ENCODE data around the gene ABLIM1.

The ABLIM1 gene

DNA sequence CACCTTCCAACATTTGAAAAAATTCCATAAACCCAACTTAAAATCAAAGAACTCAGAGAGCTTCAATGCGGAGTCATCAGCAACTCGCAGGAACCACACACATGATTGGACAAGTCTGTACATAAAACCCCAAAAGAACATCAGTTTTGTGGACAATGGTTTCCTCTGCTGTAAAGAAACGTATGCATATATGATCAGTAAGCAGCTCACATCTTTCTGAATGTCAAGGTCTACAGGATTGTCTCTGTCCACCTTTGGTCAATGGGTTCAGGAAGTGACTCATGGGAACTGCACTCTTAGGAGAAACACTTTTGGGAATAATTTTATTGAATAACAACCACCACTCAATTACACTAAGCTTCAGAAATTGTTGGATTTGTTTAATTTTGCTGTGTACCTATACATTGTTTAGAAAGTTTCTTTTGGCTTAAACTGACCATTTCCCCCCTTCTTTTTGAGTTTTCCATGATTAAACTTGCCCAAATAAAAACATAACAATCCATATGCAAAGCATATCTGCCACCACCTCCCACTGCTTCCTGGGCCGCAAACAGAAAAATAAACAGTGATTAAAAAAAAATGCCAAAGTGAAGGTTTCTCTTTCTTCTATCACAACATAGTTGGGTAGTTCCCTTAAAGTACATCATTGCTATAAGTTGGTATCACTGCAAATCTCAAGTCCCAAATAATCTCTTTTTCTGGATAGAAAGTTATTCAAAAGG lies 226.5 kb downstream of the ABLIM1 start:
- H3K36me3 ChIP-seq (ENCODE audit: control insufficient read depth, insufficient read depth, low read length) = peaks cover 29% of the 10 kb centered on the region
- no peaks in the 10 kb centered on the region for H3K9me3 ChIP-seq (ENCODE audit: control insufficient read depth, low read length)
- no peak overlapping the region for H3K4me3 ChIP-seq (ENCODE audit: insufficient read depth, low read depth, low read length, poor library complexity, severe bottlenecking)
- no peak overlapping the region for H3K27ac ChIP-seq (ENCODE audit: insufficient read depth, low read length, poor library complexity, severe bottlenecking)
- DNase-seq = no peak
- no peaks in the 10 kb centered on the region for H3K27me3 ChIP-seq (replicated peaks; ENCODE audit: control insufficient read depth, insufficient read depth, low read length, poor library complexity, severe bottlenecking)
- H3K4me1 ChIP-seq (ENCODE audit: control insufficient read depth, insufficient read depth, low read length, poor library complexity, severe bottlenecking) = no peaks in the 10 kb centered on the region

DNA sequence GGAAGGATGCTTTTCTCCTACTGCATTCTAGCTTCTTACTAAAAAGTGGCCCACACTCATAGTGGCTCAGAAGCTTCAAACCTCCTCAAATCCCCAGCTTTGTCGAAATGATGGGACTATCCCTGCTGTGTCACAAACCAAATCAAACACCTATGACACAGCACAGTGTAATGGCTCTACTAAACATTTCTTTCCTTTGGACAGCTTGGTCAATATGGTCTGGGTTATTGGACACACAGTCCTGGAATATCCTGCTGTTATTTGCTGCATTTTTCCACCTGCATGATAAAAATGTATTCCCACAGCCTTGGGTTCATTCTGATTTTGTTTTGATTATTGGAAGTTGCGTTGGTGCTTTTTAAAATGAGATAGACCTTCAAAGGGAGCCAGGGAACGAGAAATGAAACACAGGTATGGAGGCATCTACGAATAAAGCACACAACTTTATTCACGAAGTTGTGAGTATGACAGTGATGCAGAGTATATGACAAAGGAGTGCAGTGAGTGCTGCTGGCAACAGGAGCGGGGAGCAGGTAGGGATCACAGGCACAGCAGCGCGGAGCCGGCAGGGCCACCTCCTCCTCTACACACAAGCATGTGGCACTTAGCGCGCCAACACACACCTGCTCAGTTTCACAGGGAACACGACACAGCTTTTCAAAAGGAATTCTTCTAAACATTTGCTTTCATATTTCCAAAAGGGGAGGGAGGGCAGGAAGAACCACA lies 227.2 kb downstream of the ABLIM1 start:
- Histone ChIP-seq H3K9me3 (ENCODE audit: control insufficient read depth, low read length) (no peaks in the 10 kb centered on the region), H3K27me3 (replicated peaks; ENCODE audit: control insufficient read depth, insufficient read depth, low read length, poor library complexity, severe bottlenecking) (no peaks in the 10 kb centered on the region), H3K36me3 (ENCODE audit: control insufficient read depth, insufficient read depth, low read length) (peaks cover 21% of the 10 kb centered on the region), H3K4me1 (ENCODE audit: control insufficient read depth, insufficient read depth, low read length, poor library complexity, severe bottlenecking) (no peaks in the 10 kb centered on the region), H3K4me3 (ENCODE audit: insufficient read depth, low read depth, low read length, poor library complexity, severe bottlenecking) (no peak overlapping the region), H3K27ac (ENCODE audit: insufficient read depth, low read length, poor library complexity, severe bottlenecking) (no peak overlapping the region)
- no peak for DNase-seq

DNA sequence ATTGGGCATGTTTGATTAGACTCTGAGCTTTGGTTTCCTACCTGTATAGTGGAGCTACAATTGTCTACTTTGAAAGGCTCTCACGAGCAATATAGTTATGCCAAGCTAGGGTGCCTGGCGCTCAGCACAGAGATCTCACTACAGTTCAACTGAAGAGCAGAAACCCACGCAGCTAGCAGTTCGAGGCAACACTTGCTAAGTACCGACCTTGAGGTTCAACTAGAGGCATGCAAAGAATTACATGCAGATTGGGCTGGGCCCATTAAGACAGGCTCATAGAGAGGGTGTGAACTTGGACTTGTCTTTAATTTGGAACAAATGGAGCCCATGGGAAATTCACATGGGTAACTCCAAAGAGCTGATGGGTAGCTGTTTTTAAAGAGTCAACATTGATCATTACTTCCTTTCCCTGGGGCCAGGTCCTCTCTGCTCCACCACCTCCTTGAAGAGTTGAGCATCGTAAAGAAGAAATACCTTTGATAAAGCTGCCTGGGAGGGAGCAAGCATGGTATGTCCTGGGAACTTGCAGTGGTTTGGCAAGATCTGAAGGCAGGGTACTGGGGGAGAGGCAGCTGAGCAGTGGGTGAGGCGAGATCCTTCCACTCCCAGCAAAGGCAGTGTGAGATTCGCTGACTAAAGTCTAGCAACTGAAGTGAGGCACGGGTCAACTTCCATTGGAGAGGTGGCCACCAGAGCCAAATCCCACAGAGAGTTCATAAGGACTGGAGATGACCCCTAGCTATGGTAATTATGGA lies 228.3 kb downstream of the ABLIM1 start:
- no peak overlapping the region for H3K4me3 ChIP-seq (ENCODE audit: insufficient read depth, low read depth, low read length, poor library complexity, severe bottlenecking)
- no peaks in the 10 kb centered on the region for H3K4me1 ChIP-seq (ENCODE audit: control insufficient read depth, insufficient read depth, low read length, poor library complexity, severe bottlenecking)
- no peak for DNase-seq
- H3K27ac ChIP-seq (ENCODE audit: insufficient read depth, low read length, poor library complexity, severe bottlenecking) = no peak overlapping the region
- no peaks in the 10 kb centered on the region for H3K27me3 ChIP-seq (replicated peaks; ENCODE audit: control insufficient read depth, insufficient read depth, low read length, poor library complexity, severe bottlenecking)
- peaks cover 11% of the 10 kb centered on the region for H3K36me3 ChIP-seq (ENCODE audit: control insufficient read depth, insufficient read depth, low read length)
- H3K9me3 ChIP-seq (ENCODE audit: control insufficient read depth, low read length) = no peaks in the 10 kb centered on the region

DNA sequence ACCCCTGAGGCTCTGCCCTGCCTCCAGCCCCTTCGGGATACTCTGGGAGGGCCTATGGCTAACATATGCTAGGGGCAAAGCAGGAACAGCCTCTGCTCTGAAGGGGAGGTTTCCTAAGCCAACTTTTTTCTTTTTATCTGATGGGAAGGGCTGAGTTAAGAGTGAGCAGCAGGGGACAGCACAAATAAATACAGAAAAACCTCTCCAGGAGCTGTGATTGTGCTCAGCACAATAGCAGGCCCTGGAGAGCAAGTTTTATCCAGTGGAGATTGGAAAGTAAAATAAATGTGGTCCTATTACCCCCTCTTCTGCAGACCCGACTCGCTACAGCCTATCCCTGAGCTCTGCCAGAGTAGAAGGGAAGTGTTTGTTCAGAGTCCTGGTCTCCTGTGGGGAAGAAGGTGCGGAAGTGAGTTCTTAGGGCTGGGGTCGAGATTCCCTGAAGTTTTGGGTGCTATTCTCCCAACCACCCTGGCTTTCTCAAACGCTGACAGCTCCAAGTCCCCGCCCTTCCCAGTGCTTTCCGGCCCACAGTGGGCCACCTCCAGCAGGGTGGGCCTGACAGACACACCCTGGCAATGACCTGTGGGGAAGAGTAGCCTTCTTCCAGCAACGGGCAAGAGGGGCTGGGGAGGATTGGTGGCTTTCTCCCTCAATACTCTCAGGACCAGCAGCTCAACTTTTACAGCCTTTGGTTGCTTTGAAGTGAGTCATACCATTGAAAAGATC lies 230.8 kb downstream of the ABLIM1 start:
- Histone ChIP-seq H3K36me3 (ENCODE audit: control insufficient read depth, insufficient read depth, low read length) (no peaks in the 10 kb centered on the region), H3K9me3 (ENCODE audit: control insufficient read depth, low read length) (no peaks in the 10 kb centered on the region), H3K27ac (ENCODE audit: insufficient read depth, low read length, poor library complexity, severe bottlenecking) (no peak overlapping the region), H3K4me3 (ENCODE audit: insufficient read depth, low read depth, low read length, poor library complexity, severe bottlenecking) (no peak overlapping the region), H3K4me1 (ENCODE audit: control insufficient read depth, insufficient read depth, low read length, poor library complexity, severe bottlenecking) (no peaks in the 10 kb centered on the region), H3K27me3 (replicated peaks; ENCODE audit: control insufficient read depth, insufficient read depth, low read length, poor library complexity, severe bottlenecking) (no peaks in the 10 kb centered on the region)
- no peak for DNase-seq

DNA sequence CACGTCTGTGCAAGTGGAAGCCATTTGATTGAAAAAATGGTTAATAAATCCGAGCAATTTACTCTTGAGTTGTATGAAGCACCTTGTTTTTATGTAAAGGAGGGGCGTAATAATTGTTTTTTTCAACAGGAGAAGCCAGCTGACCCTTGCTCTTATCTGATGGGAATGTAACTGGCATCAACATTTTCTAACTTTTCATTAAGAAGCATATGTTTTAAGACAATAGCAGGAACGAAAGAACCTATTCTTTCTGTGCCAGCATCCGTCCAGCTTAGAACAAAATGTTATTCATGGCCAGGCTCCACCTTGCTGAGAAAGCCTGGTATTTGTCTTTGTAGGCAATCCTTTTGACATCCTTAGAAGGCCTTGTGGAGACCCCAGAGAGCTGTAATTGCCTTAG lies 231.6 kb downstream of the ABLIM1 start:
- H3K9me3 ChIP-seq (ENCODE audit: control insufficient read depth, low read length) = no peaks in the 10 kb centered on the region
- H3K36me3 ChIP-seq (ENCODE audit: control insufficient read depth, insufficient read depth, low read length) = no peaks in the 10 kb centered on the region
- H3K4me1 ChIP-seq (ENCODE audit: control insufficient read depth, insufficient read depth, low read length, poor library complexity, severe bottlenecking) = no peaks in the 10 kb centered on the region
- no peak for DNase-seq
- no peak overlapping the region for H3K27ac ChIP-seq (ENCODE audit: insufficient read depth, low read length, poor library complexity, severe bottlenecking)
- no peak overlapping the region for H3K4me3 ChIP-seq (ENCODE audit: insufficient read depth, low read depth, low read length, poor library complexity, severe bottlenecking)
- H3K27me3 ChIP-seq (replicated peaks; ENCODE audit: control insufficient read depth, insufficient read depth, low read length, poor library complexity, severe bottlenecking) = no peaks in the 10 kb centered on the region

DNA sequence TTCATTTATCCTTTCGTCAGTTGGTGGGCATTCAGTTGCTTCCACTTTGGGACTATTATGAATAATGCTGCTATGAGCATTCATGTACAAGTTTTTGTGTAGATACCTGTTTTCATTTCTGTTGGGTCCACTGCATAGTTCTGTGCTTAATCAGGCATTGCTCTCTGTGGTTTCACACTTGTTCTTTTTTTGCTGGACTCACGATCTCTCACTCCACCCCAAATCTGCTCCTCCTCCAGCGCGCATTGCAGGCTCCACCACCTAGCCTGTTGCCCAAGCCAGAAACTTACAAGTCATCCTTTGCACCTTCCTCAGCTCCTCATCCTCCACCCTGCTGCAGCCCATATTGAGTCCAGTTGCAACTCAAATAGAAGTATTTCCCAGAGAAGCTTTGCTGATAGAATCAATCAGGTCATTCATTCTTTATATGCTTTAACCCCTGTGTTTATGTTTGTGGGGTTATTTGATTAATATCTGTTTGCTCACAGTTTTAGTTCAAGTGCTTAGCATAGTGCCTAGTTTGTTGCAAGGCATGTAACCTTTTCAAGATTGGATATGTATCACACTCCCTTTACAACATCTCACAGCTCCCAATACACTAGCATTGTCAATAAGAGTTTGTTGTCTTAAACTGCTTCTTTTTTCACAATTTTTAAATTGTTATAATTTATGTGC lies 237.1 kb downstream of the ABLIM1 start:
- no peak for DNase-seq
- H3K4me3 ChIP-seq (ENCODE audit: insufficient read depth, low read depth, low read length, poor library complexity, severe bottlenecking) = no peak overlapping the region

DNA sequence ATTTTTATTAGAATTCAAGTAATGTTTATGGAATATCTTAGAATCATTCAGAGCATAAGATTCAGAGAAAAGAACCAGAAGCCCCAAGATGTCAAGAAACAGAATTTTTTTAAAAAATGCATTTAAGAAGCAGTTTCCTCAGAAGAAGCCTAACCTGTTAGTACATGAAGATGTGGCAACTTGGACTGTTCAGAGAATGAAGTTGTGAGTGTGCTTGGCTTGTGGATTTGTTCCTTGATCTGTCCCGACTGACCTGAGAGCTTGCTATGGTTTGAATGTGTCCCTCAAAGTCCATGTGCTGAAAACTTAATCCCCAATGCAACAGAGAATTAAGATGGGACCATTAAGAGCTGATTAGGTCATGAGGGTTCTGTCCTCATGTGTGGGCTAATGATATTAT lies 240.0 kb downstream of the ABLIM1 start:
- H3K9me3 ChIP-seq (ENCODE audit: control insufficient read depth, low read length) = no peaks in the 10 kb centered on the region
- no peaks in the 10 kb centered on the region for H3K4me1 ChIP-seq (ENCODE audit: control insufficient read depth, insufficient read depth, low read length, poor library complexity, severe bottlenecking)
- no peak for DNase-seq

More for the DNA sequence above, 237.1 kb downstream of the ABLIM1 start:
- Histone ChIP-seq H3K36me3 (ENCODE audit: control insufficient read depth, insufficient read depth, low read length) (no peaks in the 10 kb centered on the region), H3K9me3 (ENCODE audit: control insufficient read depth, low read length) (no peaks in the 10 kb centered on the region), H3K4me1 (ENCODE audit: control insufficient read depth, insufficient read depth, low read length, poor library complexity, severe bottlenecking) (no peaks in the 10 kb centered on the region), H3K27ac (ENCODE audit: insufficient read depth, low read length, poor library complexity, severe bottlenecking) (no peak overlapping the region), H3K27me3 (replicated peaks; ENCODE audit: control insufficient read depth, insufficient read depth, low read length, poor library complexity, severe bottlenecking) (no peaks in the 10 kb centered on the region)

DNA sequence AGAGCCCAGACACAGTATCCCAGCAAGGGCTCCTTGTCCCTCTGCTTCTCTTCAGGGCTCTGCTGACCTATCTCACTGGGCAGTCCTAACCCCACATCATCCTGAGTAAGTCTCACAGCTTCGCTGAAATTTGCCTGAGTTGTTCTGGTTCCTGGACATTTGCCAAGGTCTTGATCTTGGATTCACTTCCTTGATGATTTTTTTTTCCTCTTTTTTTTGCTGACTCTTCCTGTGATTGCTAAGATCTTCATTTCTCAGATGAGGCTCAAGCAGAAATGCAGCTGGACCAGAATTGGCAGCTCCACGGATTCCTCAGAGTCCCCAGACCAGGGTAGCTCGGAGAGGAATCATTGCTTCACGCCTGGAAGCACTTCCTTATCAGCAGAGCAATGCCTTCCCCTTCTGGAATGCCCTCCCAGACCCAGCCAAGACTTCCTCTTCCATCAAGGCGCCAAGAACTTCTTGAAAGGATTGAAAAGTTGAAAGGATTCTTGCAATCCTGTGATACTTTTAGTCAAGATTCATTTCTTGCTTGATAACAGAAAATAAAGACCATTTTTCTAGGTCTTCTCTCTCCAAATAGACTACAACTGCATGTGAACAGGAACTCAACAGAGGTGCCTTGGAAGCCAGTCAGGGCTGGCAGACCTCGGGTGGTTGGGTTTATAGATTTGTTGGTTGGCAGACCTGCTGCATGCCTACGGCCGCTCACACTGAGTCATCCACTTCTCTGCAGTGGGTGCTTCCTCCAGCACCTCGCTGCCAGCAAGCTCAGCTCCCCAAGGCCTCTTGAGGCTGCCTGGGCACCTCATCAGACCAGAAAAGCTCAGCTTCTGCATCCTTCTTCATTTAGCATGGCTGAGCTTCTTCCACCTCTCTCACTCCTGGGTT lies 244.9 kb downstream of the ABLIM1 start:
- DNase-seq = no peak
- Histone ChIP-seq H3K36me3 (ENCODE audit: control insufficient read depth, insufficient read depth, low read length) (no peaks in the 10 kb centered on the region), H3K27ac (ENCODE audit: insufficient read depth, low read length, poor library complexity, severe bottlenecking) (no peak overlapping the region), H3K4me3 (ENCODE audit: insufficient read depth, low read depth, low read length, poor library complexity, severe bottlenecking) (no peak overlapping the region), H3K4me1 (ENCODE audit: control insufficient read depth, insufficient read depth, low read length, poor library complexity, severe bottlenecking) (no peaks in the 10 kb centered on the region), H3K27me3 (replicated peaks; ENCODE audit: control insufficient read depth, insufficient read depth, low read length, poor library complexity, severe bottlenecking) (peaks cover 4% of the 10 kb centered on the region), H3K9me3 (ENCODE audit: control insufficient read depth, low read length) (no peaks in the 10 kb centered on the region)

More for the DNA sequence above, 240.0 kb downstream of the ABLIM1 start:
- no peaks in the 10 kb centered on the region for H3K36me3 ChIP-seq (ENCODE audit: control insufficient read depth, insufficient read depth, low read length)
- H3K4me3 ChIP-seq (ENCODE audit: insufficient read depth, low read depth, low read length, poor library complexity, severe bottlenecking) = no peak overlapping the region
- no peaks in the 10 kb centered on the region for H3K27me3 ChIP-seq (replicated peaks; ENCODE audit: control insufficient read depth, insufficient read depth, low read length, poor library complexity, severe bottlenecking)
- H3K27ac ChIP-seq (ENCODE audit: insufficient read depth, low read length, poor library complexity, severe bottlenecking) = no peak overlapping the region

Measured in effector memory CD4-positive, alpha-beta T cell (primary cell).